Fibroblast of skin of left biceps (primary cell): ENCODE measurements around the gene TMEM183A.
"Not testable (repeated sequence)": the region's sequence is repeated elsewhere in the genome, so short reads cannot be mapped to it uniquely, and the experiment has no call there.

ENCODE experiments used
- DNase-seq, 2 experiments: peaks; one replicate each; pipeline ENCODE4 v3.0.0-alpha.2; 2013; ENCODE audit warnings: low read depth in 2 of 2

Gene TMEM183A, protein sequence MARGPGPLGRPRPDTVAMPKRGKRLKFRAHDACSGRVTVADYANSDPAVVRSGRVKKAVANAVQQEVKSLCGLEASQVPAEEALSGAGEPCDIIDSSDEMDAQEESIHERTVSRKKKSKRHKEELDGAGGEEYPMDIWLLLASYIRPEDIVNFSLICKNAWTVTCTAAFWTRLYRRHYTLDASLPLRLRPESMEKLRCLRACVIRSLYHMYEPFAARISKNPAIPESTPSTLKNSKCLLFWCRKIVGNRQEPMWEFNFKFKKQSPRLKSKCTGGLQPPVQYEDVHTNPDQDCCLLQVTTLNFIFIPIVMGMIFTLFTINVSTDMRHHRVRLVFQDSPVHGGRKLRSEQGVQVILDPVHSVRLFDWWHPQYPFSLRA

DNA sequence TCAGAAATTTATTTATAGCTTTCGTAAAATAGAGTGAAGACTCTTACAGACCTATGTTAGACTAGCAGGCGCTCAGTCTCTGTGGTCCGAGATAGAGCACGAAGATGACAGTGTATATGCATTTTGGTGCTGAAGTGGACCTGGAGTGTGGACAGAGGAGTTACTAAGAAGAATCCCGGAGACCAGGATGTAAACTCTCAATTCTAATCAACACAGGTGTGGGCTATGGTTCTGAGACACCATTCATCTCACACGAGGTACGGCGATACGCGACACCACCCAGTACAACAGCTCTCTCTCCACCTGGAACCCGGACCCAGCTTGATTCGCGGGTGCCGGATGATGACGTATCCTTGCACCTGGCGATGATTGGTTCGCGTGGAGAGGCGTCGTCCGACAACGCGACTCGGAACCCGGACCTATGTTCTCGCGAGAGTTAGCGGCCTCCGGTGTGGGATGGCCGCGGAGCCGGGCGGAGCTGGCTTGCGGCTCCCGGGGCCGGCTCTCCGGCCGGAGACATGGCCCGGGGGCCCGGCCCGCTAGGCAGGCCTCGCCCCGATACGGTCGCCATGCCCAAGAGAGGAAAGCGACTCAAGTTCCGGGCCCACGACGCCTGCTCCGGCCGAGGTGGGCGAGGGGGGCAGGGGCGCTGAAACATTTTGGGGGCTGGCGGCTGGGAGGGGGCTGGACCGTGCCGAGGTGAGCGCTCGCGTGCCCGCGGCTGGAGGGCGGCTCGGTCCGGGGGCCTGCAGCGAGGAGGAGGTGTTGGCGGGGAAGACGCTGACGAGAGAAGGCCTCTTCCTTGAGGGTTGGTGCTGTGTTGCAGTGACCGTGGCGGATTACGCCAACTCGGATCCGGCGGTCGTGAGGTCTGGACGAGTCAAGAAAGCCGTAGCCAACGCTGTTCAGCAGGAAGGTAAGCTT is at the start of gene TMEM183A:
TSS of gene TMEM183A (plus strand) at position 427 of the 924 bp plus-strand sequence. CDS start at position 519, 92 bp downstream.
- peak; percentile 91 to 92 for DNase-seq

DNA sequence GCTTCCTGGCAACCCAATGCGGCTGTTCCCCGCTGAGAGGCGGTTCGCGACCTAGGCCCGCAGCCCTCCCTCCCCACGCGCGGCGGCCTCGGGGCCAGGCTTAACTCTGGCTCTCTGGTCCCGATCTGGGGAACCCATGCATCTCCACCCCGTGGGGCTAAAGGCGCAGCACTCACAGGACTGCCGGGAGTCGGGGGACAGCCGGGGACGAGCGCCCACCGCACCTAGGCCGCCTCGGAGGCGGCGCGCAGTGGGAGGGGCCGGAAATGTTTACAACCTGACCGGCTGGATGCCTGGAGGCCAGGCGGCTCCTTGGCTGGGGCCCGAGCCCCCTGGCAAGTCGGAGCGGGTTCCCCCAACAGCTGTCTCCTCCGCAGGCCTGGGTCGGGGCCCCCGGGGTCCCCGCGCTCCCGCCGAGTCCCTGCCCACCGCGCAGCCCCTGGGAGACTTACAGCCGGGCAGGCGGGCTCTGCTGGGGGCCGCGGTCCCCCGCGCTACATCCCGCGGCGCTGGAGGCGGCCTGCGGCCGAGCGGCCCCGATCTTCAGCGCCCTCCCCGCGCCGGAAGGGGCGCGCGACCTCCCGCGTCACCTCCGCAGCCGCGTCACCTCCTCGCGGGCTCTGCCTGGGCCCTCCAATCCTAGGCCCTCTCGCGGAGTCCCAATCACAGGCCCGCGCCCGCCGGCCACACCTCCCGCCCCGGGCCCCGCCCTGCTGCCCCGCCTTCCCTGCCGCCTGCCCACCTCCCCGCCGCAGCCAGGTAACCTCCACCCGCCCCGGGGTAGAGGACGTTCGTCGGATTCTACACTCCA is 49.2 kb upstream of the TMEM183A start, which contains the start of gene ADIPOR1:
TSS of gene ADIPOR1 (minus strand) at position 580 of the 811 bp plus-strand sequence. CDS start 7,242 bp downstream, outside the sequence.
- DNase-seq = peak; percentile 33 to 38

DNA sequence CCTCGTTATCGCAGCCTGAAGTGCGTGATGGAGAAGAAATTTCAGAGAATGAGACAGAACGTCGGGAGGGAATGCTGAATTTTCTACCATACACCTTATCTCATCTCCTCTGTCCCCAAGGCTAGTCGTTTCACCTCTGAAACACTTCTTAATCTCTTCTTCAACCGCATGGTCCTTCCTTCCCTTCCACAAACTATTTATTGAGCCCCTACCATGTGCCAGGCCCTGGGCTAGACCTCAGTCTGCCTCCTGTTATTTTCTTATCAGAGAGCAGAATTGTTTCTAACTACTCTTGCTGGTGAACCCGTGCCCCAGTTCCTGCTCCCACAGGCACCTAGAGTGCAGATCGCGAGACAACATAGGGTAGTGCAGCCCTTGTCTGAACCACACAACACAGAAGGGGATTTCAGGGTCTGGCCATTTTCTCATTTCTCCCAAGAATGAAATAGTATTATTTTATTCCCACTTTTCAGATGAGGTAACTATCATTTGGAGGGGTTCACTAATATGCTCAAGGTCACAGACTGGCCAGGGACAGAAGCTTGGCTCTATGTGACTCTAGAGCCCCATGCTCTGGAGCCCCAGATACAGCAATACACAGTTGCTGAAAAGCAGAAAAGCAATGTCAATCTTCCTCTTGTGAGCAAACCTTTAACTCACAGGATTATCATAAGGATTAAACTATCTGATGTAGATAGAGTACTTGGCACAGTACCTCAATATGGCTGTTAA is 48.5 kb upstream of the TMEM183A start:
- no peak for DNase-seq

DNA sequence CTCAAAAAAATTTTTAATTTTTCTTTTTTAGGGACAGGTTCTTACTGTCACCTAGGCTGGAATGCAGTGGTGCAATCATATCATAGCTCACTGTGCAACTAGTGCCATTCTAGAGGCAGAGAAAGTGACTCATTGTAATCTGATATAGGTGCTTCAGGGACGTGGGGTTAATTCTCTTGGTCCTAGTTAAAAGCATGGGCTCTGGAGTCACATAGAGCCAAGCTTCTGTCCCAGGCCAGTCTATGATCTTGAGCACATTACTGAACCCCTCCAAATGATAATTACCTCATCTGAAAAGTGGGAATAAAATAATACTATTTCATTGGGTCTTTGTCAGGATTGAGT is 47.9 kb upstream of the TMEM183A start:
- no peak for DNase-seq

DNA sequence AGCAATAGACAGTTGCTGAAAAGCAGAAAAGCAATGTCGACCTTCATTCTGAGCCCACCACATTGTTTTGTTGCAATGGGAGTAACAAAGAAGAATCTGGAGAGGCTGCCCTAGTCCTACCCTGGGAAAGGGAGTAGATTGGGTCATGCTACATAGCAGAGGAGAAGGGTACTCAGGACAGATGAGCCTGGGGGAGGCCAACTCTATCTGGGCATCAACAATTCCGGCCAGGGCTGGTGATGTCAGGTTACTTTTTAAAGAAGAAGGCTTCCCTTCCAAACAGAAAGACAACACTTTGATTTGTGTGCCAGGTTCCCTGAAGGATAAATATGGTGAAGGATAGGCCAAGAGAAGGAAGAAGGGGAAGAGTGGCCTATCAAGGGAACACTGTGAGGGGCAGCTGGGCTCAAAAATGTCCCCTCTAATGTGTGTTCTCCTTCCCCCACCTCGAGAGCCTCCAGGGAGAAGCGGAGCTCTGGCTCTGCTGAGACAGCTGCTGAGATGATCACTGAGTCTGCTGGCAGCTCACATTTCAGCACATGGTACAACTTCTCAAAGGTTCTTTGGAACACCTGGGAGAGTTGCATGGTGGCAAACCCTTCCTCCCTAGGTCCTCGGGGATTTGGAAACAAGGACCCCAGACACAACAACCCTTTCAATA is 45.8 kb upstream of the TMEM183A start:
- DNase-seq = no peak

DNA sequence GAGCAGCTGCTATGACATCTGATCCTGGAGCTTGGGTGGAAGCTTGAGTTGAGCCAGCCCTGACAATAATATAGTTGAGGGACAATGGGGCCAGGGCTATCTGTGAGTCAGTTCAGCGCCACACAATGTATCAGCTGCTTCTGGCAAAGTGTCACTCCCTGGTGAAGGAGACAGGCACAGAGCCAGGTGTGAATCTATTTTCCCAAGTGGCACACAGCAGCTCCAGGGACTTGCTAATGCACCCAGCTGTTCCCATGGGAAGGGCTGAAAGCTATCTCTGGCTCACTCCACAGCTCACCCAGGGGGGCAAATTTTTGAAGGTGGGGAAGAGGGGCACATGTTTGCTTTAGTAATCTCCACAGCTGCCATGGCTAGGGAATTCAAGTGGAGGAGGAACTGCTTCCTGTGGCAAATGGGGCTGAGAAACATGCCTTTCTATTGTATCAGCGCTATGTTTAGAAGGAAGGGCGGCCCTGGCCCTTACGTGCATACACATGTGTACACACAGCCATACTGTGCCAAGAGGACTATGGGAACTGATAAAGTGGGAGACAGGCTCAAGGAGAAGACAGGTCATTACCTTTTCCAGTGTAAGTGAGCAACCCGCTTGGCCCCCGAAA is 42.3 kb upstream of the TMEM183A start:
- DNase-seq = no peak

DNA sequence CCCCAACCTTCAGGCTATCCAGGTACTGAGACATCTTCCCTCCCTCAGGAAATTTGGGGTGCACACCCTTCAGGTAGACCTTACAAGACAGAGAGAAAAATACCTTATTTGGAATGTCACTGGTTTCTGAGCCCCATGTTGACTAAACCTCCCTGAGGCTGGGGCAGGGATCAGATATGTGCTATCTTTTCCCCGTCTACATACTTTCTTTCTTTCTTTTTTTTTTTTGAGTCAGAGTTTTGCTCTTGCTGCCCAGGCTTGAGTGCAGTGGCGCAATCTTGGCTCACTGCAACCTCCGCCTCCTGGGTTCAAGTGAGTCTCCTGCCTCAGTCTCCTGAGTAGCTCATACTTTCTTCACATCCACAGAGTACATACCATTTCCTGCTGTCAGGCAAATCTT is 41.8 kb upstream of the TMEM183A start:
- DNase-seq = no peak

DNA sequence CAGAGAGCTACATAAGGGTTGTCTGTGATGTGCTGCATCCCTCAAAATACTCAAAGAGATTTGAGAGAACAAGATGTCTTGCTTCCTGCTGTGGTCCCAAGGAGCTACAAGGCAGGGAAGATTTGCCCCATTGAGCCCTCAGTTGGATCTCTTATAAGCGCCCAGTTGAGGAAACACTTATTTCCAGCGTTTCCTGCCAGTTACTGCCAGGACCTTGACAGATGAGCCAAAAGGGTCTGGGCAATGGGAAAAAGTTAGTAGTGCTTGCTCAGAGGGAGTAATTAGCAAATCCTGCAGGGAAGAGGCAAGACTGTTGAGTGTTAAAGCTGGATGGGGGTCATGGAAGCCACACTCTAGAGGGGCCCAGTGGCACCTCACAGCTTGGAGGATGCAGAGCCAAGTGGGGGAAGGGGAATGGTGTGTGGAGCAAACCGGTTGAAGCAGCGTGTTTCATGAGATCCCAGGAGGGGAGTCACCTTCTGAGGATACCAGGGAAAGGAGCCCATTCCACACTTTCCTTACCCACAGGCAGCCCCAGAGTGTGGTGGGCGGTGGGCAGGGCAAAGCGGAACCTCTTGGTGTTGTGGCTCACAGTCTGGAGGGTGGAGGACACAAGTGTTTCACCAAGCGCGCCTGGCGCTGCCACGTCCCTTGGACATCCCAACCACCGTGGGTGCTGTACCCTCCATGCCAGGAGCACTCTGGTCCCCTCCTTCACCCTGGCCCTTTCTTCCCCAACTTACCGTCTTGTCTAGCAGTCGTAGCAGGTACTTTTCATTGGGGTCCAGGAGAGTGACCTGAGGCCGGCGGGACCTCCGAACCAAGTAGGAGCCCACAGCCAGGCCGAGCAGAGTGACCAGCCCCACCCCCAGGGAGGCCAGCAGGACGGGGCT is 40.9 kb upstream of the TMEM183A start:
- DNase-seq = no peak

DNA sequence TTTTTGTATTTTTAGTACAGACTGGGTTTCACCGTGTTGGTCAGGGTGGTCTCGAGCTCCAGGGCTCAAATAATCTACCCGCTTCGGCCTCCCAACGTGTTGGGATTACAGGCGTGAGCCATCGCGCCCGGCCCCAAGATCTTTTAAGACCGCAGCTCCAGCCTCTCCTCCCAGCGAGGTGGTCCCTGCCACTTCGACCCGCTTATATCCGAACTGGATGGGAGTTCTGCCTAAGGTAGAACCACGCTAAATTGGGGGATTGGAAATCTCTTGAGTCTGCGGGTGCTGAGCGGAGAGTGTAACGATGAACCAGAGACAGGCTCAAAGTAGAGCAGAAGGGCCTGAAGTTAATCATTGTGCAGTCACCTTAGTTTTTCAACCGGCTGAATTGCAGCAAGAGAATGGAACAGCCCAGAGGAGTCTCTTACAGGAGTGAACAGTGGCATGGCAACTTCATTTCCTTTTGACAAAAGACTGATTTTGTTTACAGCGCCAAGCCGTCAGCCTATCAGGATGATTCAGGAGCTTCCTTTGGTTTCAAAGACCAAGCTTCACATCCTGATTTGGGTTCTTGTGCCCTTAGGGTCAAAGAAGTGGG is 39.4 kb upstream of the TMEM183A start:
- DNase-seq = no peak

DNA sequence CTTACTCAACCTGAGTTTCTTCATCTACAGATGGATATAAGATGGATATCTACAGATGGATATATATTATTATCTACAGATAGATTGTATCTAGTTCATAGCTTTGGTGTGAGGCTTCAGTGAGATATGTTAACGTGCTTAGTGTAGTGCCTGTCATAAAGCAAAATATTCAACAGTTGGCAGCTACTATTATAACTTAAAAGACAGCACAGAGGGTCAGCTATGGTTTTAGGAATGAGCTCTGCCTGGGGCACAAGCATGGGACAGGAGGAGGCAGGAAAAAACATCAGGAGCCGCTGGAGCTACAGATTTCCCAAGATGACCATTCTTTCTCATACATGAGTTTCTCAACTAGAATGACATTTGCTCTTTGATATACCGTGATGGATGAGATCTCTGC is 38.8 kb upstream of the TMEM183A start:
- no peak for DNase-seq

DNA sequence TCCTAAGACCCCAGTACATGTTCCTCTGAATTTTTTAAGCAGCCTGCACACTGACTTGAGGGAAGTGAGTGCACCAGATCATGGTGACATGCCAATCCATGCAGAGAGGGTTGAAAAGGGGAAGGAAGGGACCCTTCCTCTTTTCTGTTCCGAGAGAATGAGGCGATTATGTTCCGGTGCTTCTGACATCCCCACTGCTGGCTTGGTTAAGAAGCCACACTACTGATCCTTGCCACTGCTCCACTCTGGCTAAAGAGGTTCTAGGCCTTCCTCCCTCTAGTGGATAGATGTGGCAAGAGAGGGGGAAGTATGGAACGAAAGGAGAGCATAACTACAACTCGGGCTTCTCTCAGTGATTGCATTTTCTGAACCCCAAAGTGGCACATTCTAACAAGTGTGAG is 38.3 kb upstream of the TMEM183A start:
- DNase-seq = peak in 1 of 2 experiments; percentile 16

DNA sequence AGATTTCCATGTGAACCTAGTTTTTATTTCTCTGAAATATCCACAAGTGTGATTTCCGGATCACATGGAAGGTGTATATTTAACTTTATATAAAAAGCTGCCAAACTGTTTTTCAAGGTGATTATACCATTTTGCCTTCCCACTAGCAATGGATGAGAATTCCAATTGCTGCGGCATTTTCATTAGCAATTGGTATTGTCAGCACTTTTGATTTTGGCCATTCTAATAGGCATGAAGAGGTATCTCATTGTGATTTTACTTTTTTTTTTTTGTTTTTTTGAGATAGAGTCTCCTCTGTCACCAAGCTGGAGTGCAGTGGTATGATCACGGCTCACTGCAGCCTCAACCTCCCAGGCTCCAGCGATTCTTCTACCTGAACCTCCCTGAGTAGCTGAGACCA is 35.1 kb upstream of the TMEM183A start:
- no peak for DNase-seq

DNA sequence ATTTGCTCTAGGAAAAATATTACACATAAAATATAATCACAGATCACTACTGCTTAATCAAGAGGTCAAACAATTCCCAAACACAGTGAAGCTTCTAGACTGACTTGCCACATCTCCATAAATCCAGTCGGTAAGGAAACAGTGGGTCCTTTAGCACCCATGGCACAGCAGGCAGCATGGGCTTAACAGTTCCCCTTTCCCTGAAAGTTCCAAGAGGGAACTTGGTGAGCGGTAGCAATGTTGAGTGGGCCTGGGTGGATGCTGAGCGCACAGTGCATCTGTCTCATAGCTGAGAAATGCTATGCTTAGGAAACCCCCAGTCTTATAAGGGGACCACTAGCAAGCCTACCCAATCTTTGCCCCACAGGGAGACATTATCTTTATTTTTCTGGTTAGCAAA is 32.3 kb upstream of the TMEM183A start:
- no peak for DNase-seq

DNA sequence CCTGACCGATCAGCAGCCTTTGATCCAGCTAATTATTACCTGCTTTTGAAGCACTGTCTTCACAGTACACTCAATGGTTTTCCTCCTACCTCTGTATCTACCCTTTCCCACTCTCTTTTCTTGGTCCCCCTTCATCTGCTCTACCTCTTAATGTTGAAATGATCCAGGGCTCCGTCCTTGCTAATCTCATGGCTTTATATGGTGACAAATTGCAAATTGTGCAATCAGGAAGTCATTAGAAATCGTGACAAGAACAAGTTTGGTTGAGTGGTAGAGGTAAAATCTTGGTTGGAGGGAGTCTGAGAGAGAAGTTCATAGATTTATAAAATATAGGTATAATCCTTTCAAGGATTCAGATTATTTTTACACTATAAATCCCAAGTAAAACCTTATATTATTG is 30.5 kb upstream of the TMEM183A start:
- DNase-seq = no peak

DNA sequence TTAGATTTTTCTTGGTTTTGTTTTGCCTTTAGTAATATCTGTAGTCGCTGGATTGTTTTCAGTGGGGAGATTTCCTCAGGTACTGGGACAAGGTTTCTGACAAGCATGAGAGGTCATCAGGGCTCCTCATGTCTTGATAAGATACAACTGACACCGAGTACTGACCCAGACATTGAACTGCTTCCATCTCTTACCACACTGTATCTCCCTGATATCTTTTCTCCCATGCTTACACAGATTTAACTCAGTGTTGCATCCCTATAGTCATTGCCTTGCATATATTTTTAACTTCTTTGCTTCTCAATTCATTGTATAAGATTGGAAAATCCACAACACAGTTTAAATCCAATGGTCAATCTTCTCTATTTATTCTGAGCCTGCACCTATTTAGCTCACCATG is 27.7 kb upstream of the TMEM183A start:
- no peak for DNase-seq

DNA sequence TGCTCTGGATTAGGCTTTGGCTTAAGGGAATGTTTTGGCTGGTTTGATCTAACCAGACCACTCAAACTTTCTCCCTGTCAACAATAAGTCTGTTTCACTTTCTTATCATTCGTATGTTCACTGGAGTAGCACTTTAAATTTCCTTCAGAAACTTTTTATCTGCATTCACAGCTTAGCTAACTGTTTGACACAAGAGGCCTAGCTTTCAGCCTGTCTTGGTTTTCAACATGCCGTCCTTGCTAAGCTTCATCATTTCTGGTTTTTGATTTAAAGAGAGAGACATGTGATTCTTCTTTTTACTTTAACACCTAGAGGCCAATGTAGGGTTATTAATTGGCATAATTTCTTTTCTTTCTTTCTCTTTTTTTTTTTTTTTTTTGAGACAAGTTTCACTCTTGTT is 25.2 kb upstream of the TMEM183A start:
- no peak for DNase-seq

DNA sequence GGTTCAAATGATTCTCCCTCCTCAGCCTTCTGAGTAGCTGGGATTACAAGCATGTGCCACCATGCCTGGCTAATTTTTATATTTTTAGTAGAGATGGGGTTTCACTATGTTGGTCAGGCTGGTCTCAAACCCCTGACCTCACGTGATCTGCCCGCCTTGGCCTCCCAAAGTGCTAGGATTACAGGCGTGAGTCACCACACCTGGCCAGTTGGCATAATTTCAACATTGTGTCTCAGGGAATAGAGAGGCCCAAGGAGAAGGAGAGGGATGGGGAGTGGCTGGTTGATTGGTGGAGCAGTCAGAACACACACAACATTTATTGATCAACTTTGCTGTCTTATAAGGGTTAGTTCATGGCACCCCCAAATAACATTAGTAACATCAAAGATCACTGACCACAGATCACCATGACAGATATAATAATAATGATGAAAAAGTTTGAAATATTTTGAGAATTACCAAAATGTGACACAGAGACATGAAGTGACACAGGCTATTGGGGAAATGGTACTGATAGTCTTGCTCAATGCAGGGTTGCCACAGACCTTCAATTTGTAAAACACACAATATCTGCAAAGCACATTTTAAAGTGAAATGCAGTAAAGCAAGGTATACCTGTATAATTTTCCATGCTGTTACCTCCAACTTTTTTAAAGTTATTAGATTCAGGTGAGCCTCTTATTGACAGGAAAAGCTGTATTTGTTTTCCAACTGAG is 24.3 kb upstream of the TMEM183A start:
- no peak for DNase-seq

DNA sequence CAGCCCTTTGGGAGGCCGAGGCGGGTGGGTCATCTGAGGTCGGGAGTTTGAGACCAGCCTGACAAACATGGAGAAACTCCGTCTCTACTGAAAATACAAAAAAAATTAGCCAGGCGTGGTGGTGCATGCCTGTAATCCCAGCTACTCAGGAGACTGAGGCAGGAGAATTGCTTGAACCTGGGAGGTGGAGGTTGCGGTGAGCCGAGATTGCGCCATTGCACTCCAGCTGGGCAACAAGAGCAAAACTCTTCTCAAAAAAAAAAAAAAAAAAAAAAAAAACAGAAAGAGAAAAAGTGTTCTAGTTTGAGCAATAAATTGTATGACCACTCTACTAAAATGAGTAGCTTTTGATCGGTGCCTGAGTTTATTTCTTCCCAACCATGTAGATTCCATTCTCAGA is 21.1 kb upstream of the TMEM183A start:
- not testable (repeated sequence) for DNase-seq
